ENCODE data around the gene MBD3L5.
"Not testable (repeated sequence)": the region's sequence is repeated elsewhere in the genome, so short reads cannot be mapped to it uniquely, and the experiment has no call there.

MBD3L5 gene

GRCh38 chr19:7059977-7060376 is 29.6 kb downstream of the MBD3L5 start:
- in situ Hi-C loops (cut with MboI; ENCODE audit: low pct_unique_long_range_greater_than_20kb, low sequenced_read_pairs, unreplicated experiment); DNase-seq (ENCODE audit: low spot score): not testable (repeated sequence)

DNA sequence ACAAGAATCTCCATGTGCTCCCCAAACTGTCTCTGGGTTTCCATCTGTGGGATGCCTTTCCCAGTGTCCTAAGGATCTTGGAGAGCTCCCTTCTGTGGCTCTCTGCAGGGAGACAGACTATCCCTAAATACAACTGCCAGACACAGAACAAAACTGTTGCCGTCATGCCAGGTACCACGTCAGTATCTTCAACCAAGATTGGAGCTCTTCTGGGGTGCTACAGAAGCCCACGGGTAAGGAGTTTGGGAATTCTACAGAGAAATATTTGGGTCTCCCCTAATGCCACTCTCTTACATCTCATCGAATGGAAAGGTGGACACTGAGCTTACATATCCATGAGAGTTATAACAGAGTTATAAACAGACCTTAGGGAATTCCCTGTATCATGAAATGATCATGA is 33.0 kb downstream of the MBD3L5 start:
- TF ChIP-seq, protein P1, sequence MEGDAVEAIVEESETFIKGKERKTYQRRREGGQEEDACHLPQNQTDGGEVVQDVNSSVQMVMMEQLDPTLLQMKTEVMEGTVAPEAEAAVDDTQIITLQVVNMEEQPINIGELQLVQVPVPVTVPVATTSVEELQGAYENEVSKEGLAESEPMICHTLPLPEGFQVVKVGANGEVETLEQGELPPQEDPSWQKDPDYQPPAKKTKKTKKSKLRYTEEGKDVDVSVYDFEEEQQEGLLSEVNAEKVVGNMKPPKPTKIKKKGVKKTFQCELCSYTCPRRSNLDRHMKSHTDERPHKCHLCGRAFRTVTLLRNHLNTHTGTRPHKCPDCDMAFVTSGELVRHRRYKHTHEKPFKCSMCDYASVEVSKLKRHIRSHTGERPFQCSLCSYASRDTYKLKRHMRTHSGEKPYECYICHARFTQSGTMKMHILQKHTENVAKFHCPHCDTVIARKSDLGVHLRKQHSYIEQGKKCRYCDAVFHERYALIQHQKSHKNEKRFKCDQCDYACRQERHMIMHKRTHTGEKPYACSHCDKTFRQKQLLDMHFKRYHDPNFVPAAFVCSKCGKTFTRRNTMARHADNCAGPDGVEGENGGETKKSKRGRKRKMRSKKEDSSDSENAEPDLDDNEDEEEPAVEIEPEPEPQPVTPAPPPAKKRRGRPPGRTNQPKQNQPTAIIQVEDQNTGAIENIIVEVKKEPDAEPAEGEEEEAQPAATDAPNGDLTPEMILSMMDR (IDR thresholded peaks at IDR 0.05; ENCODE audit: extremely low read depth, insufficient read depth, missing control alignments), result no peak
- no peak for DNase-seq (ENCODE audit: low spot score)
- in situ Hi-C loops (cut with MboI; ENCODE audit: low pct_unique_long_range_greater_than_20kb, low sequenced_read_pairs, unreplicated experiment), result no loop called here

- in situ Hi-C loops (cut with MboI; ENCODE audit: low pct_unique_long_range_greater_than_20kb, low sequenced_read_pairs, unreplicated experiment), result no loop called here
- DNase-seq (ENCODE audit: low spot score), result no peak
- TF ChIP-seq, protein P1 (IDR thresholded peaks at IDR 0.05; ENCODE audit: extremely low read depth, insufficient read depth, missing control alignments), result no peak
Observed at GRCh38 chr19:7063764-7064418, 33.5 kb downstream of the MBD3L5 start.

DNA sequence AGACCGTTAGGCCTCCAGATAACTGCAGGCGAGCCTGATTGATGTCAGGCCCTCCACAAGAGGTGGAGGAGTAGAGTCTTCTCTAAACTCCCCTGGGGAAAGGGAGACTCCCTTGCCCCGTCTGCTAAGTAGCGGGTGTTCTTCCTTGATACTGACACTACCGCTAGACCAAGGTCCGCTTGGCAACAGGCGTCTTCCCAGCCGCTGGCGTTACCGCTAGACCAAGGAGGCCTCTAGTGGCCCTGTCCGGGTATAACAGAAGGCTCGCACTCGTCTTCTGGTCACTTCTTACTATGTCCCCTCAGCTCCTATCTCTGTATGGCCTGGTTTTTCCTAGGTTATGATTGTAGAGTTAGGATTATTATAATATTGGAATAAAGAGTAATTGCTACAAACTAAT is 36.7 kb downstream of the MBD3L5 start:
- TF ChIP-seq, protein P1 (IDR thresholded peaks at IDR 0.05; ENCODE audit: extremely low read depth, insufficient read depth, missing control alignments), result peak; percentile 15
- in situ Hi-C loops (cut with MboI; ENCODE audit: low pct_unique_long_range_greater_than_20kb, low sequenced_read_pairs, unreplicated experiment); DNase-seq (ENCODE audit: low spot score): not testable (repeated sequence)

GRCh38 chr19:7067716-7068115 is 37.3 kb downstream of the MBD3L5 start:
- in situ Hi-C loops (cut with MboI; ENCODE audit: low pct_unique_long_range_greater_than_20kb, low sequenced_read_pairs, unreplicated experiment), result no loop called here
- TF ChIP-seq, protein P1 (IDR thresholded peaks at IDR 0.05; ENCODE audit: extremely low read depth, insufficient read depth, missing control alignments), result no peak
- DNase-seq (ENCODE audit: low spot score), result no peak

- in situ Hi-C loops (cut with MboI; ENCODE audit: low pct_unique_long_range_greater_than_20kb, low sequenced_read_pairs, unreplicated experiment), result no loop called here
- TF ChIP-seq, protein P1 (IDR thresholded peaks at IDR 0.05; ENCODE audit: extremely low read depth, insufficient read depth, missing control alignments), result no peak
- no peak for DNase-seq (ENCODE audit: low spot score)
Observed at GRCh38 chr19:7068599-7068998, 38.2 kb downstream of the MBD3L5 start.

DNA sequence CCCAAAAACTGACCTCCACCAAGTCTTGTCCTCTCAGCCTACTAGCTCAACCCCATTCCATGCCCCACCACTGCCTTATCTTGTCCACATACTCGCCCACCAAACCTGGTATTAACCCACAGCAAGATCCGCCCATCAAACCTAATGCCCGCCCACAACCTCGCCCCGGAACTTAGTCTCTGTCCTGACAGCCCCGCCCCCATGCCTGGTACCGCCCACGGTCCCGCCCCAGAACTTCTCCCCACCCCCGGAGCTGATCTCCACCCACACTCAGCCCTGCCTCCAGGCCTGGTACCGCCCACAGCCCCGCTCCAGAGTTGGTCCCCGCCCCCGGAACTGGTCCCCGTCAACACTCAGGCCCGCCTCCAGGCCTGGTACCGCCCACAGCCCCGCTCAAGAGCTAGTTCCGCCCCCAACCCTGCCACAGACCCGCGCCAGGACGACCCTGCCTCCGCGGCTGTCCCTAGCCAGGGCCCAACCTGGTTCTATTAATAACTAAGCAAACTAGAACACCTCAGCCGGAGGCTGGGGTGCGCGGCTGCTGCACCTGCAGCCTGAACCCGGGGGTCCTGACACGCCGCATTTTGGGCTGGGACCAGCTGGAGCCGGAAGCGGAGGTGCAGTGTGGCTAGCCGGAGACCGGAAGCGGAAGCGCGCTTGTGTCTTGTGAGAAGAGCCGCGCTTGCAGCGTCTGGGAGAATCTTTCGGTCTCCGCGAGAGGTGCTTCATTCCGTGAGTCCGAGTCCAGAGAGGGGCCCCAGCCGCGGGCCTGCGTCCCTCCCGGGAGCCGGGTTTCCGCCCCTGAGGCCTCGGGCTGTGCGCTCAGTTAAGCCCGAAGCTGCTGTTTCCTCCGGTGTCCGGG is 38.9 kb downstream of the MBD3L5 start, which contains the start of gene ZNF557:
Gene ZNF557, plus strand, starts transcription at position 662 of the 862 bp plus-strand sequence. CDS start 5,372 bp downstream, outside the sequence.
- TF ChIP-seq, protein P1 (IDR thresholded peaks at IDR 0.05; ENCODE audit: extremely low read depth, insufficient read depth, missing control alignments), result no peak
- peak; percentile 98 for DNase-seq (ENCODE audit: low spot score)
- in situ Hi-C loops (cut with MboI; ENCODE audit: low pct_unique_long_range_greater_than_20kb, low sequenced_read_pairs, unreplicated experiment), result no loop called here
